ENCODE measurements around the gene FLT4. TPM values are rescaled to one million over a fixed set of nuclear protein-coding genes. Genes with fewer than 3 reads are reported as not detected.

FLT4 gene
- total RNA-seq, 2 experiments from 2014 or later, result not detected

GRCh38 chr5:180647941-180648500 lies 1.4 kb downstream of the FLT4 start:
- TF ChIP-seq, protein P1, sequence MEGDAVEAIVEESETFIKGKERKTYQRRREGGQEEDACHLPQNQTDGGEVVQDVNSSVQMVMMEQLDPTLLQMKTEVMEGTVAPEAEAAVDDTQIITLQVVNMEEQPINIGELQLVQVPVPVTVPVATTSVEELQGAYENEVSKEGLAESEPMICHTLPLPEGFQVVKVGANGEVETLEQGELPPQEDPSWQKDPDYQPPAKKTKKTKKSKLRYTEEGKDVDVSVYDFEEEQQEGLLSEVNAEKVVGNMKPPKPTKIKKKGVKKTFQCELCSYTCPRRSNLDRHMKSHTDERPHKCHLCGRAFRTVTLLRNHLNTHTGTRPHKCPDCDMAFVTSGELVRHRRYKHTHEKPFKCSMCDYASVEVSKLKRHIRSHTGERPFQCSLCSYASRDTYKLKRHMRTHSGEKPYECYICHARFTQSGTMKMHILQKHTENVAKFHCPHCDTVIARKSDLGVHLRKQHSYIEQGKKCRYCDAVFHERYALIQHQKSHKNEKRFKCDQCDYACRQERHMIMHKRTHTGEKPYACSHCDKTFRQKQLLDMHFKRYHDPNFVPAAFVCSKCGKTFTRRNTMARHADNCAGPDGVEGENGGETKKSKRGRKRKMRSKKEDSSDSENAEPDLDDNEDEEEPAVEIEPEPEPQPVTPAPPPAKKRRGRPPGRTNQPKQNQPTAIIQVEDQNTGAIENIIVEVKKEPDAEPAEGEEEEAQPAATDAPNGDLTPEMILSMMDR (conservative IDR thresholded peaks at IDR 0.05; ENCODE audit: low read length), result no peak
- no peak for TF ChIP-seq EZH2phosphoT487 (IDR thresholded peaks at IDR 0.05; ENCODE audit: borderline replicate concordance, low read depth, low read length)
- Histone ChIP-seq H2AFZ (ENCODE audit: low read length) (no peak overlapping the region), H4K20me1 (ENCODE audit: insufficient read depth, low read length) (no peaks in the 10 kb centered on the region), H3K36me3 (ENCODE audit: insufficient read depth, low read length) (no peaks in the 10 kb centered on the region), H3K9me3 (ENCODE audit: low read length) (no peaks in the 10 kb centered on the region), H3K4me2 (ENCODE audit: low read length) (no peak overlapping the region), H3K9me2 (ENCODE audit: insufficient read depth, low read length) (no peaks in the 10 kb centered on the region), H3K79me2 (ENCODE audit: insufficient read depth, low read depth, low read length) (no peaks in the 10 kb centered on the region), H3K4me1 (ENCODE audit: insufficient read depth, low read length, poor library complexity, severe bottlenecking) (no peaks in the 10 kb centered on the region), H3K27ac (ENCODE audit: low read depth, low read length, poor library complexity, severe bottlenecking) (no peak overlapping the region), H3K4me3 (ENCODE audit: low read depth, low read length, poor library complexity, severe bottlenecking) (no peak overlapping the region)
- no TSS peak for BruUV-seq (replicated peaks)
- ChIA-PET CTCF (ENCODE audit: unreplicated experiment) (no interaction called here), POLR2A (no interaction called here)
- no peak for DNase-seq (ENCODE audit: low spot score)
- intact Hi-C loops (cut with micrococcal nuclease; ENCODE audit: unreplicated experiment), result no loop called here

- H3K9me3 ChIP-seq (ENCODE audit: low read length), result no peaks in the 10 kb centered on the region
- TF ChIP-seq EZH2phosphoT487 (IDR thresholded peaks at IDR 0.05; ENCODE audit: borderline replicate concordance, low read depth, low read length), result no peak
- TF ChIP-seq, protein P1 (conservative IDR thresholded peaks at IDR 0.05; ENCODE audit: low read length), result no peak
- no peaks in the 10 kb centered on the region for H4K20me1 ChIP-seq (ENCODE audit: insufficient read depth, low read length)
- no peaks in the 10 kb centered on the region for H3K9me2 ChIP-seq (ENCODE audit: insufficient read depth, low read length)
- H3K4me3 ChIP-seq (ENCODE audit: low read depth, low read length, poor library complexity, severe bottlenecking), result no peak overlapping the region
- H3K36me3 ChIP-seq (ENCODE audit: insufficient read depth, low read length), result no peaks in the 10 kb centered on the region
- H2AFZ ChIP-seq (ENCODE audit: low read length), result no peak overlapping the region
- no peaks in the 10 kb centered on the region for H3K79me2 ChIP-seq (ENCODE audit: insufficient read depth, low read depth, low read length)
- BruUV-seq (replicated peaks), result no TSS peak
- no peaks in the 10 kb centered on the region for H3K4me1 ChIP-seq (ENCODE audit: insufficient read depth, low read length, poor library complexity, severe bottlenecking)
- no peak for DNase-seq (ENCODE audit: low spot score)
- no peak overlapping the region for H3K4me2 ChIP-seq (ENCODE audit: low read length)
- ChIA-PET CTCF (ENCODE audit: unreplicated experiment) (no interaction called here), POLR2A (no interaction called here)
- no peak overlapping the region for H3K27ac ChIP-seq (ENCODE audit: low read depth, low read length, poor library complexity, severe bottlenecking)
- intact Hi-C loops (cut with micrococcal nuclease; ENCODE audit: unreplicated experiment), result no loop called here
These were observed 1.9 kb downstream of the FLT4 start for GRCh38 chr5:180647465-180647864.

DNA sequence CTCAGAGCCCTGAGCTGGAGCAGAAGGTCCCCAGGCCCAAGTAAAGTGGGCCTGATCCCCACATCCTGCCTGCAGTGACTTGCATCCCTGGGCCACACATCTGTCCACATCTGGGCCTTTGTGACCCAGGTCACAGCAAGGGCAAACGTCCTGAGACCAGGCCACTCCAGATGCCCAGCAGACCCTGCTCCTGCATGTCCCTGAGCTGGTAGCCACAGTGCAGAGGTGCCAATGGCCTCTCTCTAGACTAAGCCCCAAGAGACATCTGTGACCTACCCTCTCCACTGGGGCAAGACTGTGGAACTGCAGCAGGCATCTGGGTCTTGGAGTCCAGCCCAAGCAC lies 2.5 kb downstream of the FLT4 start:
- ChIA-PET CTCF (ENCODE audit: unreplicated experiment) (no interaction called here), POLR2A (no interaction called here)
- BruUV-seq (replicated peaks), result no TSS peak
- H3K9me2 ChIP-seq (ENCODE audit: insufficient read depth, low read length), result no peaks in the 10 kb centered on the region
- no peaks in the 10 kb centered on the region for H3K4me1 ChIP-seq (ENCODE audit: insufficient read depth, low read length, poor library complexity, severe bottlenecking)
- no peak overlapping the region for H3K27ac ChIP-seq (ENCODE audit: low read depth, low read length, poor library complexity, severe bottlenecking)
- intact Hi-C loops (cut with micrococcal nuclease; ENCODE audit: unreplicated experiment), result no loop called here
- no peaks in the 10 kb centered on the region for H3K36me3 ChIP-seq (ENCODE audit: insufficient read depth, low read length)
- TF ChIP-seq, protein P1 (conservative IDR thresholded peaks at IDR 0.05; ENCODE audit: low read length), result no peak
- no peak for TF ChIP-seq EZH2phosphoT487 (IDR thresholded peaks at IDR 0.05; ENCODE audit: borderline replicate concordance, low read depth, low read length)
- H3K4me2 ChIP-seq (ENCODE audit: low read length), result no peak overlapping the region
- H3K79me2 ChIP-seq (ENCODE audit: insufficient read depth, low read depth, low read length), result no peaks in the 10 kb centered on the region
- no peak for DNase-seq (ENCODE audit: low spot score)
- no peak overlapping the region for H2AFZ ChIP-seq (ENCODE audit: low read length)
- H4K20me1 ChIP-seq (ENCODE audit: insufficient read depth, low read length), result no peaks in the 10 kb centered on the region
- H3K9me3 ChIP-seq (ENCODE audit: low read length), result no peaks in the 10 kb centered on the region
- no peak overlapping the region for H3K4me3 ChIP-seq (ENCODE audit: low read depth, low read length, poor library complexity, severe bottlenecking)
